Suprapubic skin (tissue), 4 donors: ENCODE data around the gene LAMA3. TPM values are rescaled to one million over a fixed set of nuclear protein-coding genes. Genes with fewer than 3 reads are reported as not detected.

Experiments used
- DNase-seq, 2 donors: peaks; one replicate each; pipeline ENCODE4 v3.0.0-alpha.2; 2019; ENCODE audit warnings: low spot score in 2 of 2
- H3K27ac ChIP-seq: fragments of 200-600 bp; sonication (generic); one replicate; pipeline ENCODE4 v1.5.1; 2019
- H3K27me3 ChIP-seq: fragments of 200-600 bp; sonication (generic); one replicate; pipeline ENCODE4 v1.5.1; 2019
- H3K36me3 ChIP-seq: fragments of 200-600 bp; sonication (generic); one replicate; pipeline ENCODE4 v1.5.1; 2019
- H3K4me1 ChIP-seq: fragments of 200-600 bp; sonication (generic); one replicate; pipeline ENCODE4 v1.5.1; 2019
- H3K4me3 ChIP-seq: fragments of 200-600 bp; sonication (generic); one replicate; pipeline ENCODE4 v1.5.1; 2019; ENCODE audit warnings: mild to moderate bottlenecking
- H3K9me3 ChIP-seq: fragments of 200-600 bp; sonication (generic); one replicate; pipeline ENCODE4 v1.5.1; 2019
- EP300 ChIP-seq: sonication (generic); formaldehyde crosslinking; IDR thresholded peaks from one replicate; pipeline ENCODE4 v1.6.1; 2017; ENCODE audit warnings: antibody characterized with exemption
- POLR2A ChIP-seq, 2 donors: fragments of 450-650 bp; IDR thresholded peaks; one replicate each; pipeline ENCODE4 v1.6.1; 2017; ENCODE audit warnings: antibody characterized with exemption in 2 of 2, mild to moderate bottlenecking in 2 of 2, moderate library complexity in 2 of 2
- POLR2AphosphoS5 ChIP-seq, 3 donors: sonication (generic); formaldehyde crosslinking; IDR thresholded peaks; one replicate each; pipeline ENCODE4 v1.6.1; 2017; ENCODE audit warnings: antibody characterized with exemption in 3 of 3
- WGBS: methylation state at CpG from one replicate; pipeline ENCODE4 v1.1.5; 2018; 5-methylcytosine and 5-hydroxymethylcytosine counted together
- total RNA-seq, 4 donors: library from RNA; depleted of rRNA; stranded (reverse); fragments of >200 nt; gene quantifications; one replicate each; pipeline ENCODE4 v1.1.0, GENCODE V29; 2016
- TF ChIP-seq, protein P1 (sequence below), 2 donors: fragments of 200-600 bp in 1 of 2; fragments of 450-650 bp in 1 of 2; sonication (generic) in 1 of 2; IDR thresholded peaks; one replicate each; pipeline ENCODE4 v1.5.1; 2016 to 2019; ENCODE audit warnings: antibody characterized with exemption in 2 of 2, mild to moderate bottlenecking in 1 of 2, moderate library complexity in 1 of 2

Gene LAMA3
- total RNA-seq, 4 donors from 2014 or later = 233 to 370 (median 253) TPM

- no peaks in the 10 kb centered on the region for H3K27me3 ChIP-seq
- no peak overlapping the region for H3K4me3 ChIP-seq
- WGBS = 94% methylated on average over 3 of the region's 3 CpGs
- H3K4me1 ChIP-seq = no peaks in the 10 kb centered on the region
- peaks cover 79% of the 10 kb centered on the region for H3K36me3 ChIP-seq
- no peak for TF ChIP-seq POLR2AphosphoS5 (IDR thresholded peaks at IDR 0.05)
- no peak for TF ChIP-seq POLR2A (IDR thresholded peaks at IDR 0.05)
- TF ChIP-seq EP300 = no peak
- no peaks in the 10 kb centered on the region for H3K9me3 ChIP-seq
- DNase-seq = no peak
- no peak overlapping the region for H3K27ac ChIP-seq
These were observed 219.6 kb downstream of the LAMA3 start for GRCh38 chr18:23908827-23909226.

- no peak overlapping the region for H3K4me3 ChIP-seq
- WGBS = 43% methylated on average over 2 of the region's 2 CpGs
- H3K4me1 ChIP-seq = no peaks in the 10 kb centered on the region
- H3K36me3 ChIP-seq = peaks cover 79% of the 10 kb centered on the region
- H3K27me3 ChIP-seq = no peaks in the 10 kb centered on the region
- no peak for DNase-seq
- no peaks in the 10 kb centered on the region for H3K9me3 ChIP-seq
- no peak overlapping the region for H3K27ac ChIP-seq
- TF ChIP-seq, protein P1, sequence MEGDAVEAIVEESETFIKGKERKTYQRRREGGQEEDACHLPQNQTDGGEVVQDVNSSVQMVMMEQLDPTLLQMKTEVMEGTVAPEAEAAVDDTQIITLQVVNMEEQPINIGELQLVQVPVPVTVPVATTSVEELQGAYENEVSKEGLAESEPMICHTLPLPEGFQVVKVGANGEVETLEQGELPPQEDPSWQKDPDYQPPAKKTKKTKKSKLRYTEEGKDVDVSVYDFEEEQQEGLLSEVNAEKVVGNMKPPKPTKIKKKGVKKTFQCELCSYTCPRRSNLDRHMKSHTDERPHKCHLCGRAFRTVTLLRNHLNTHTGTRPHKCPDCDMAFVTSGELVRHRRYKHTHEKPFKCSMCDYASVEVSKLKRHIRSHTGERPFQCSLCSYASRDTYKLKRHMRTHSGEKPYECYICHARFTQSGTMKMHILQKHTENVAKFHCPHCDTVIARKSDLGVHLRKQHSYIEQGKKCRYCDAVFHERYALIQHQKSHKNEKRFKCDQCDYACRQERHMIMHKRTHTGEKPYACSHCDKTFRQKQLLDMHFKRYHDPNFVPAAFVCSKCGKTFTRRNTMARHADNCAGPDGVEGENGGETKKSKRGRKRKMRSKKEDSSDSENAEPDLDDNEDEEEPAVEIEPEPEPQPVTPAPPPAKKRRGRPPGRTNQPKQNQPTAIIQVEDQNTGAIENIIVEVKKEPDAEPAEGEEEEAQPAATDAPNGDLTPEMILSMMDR (IDR thresholded peaks at IDR 0.05) = no peak
- no peak for TF ChIP-seq EP300
- TF ChIP-seq POLR2AphosphoS5 (IDR thresholded peaks at IDR 0.05) = no peak
- no peak for TF ChIP-seq POLR2A (IDR thresholded peaks at IDR 0.05)
These were observed 220.8 kb downstream of the LAMA3 start for GRCh38 chr18:23910032-23910431.

- DNase-seq = no peak
- Histone ChIP-seq H3K4me1 (no peaks in the 10 kb centered on the region), H3K36me3 (peaks cover 73% of the 10 kb centered on the region), H3K9me3 (no peaks in the 10 kb centered on the region), H3K4me3 (no peak overlapping the region), H3K27me3 (no peaks in the 10 kb centered on the region), H3K27ac (no peak overlapping the region)
- TF ChIP-seq POLR2AphosphoS5 (IDR thresholded peaks at IDR 0.05) = no peak
- TF ChIP-seq POLR2A (IDR thresholded peaks at IDR 0.05) = no peak
- TF ChIP-seq, protein P1 (IDR thresholded peaks at IDR 0.05) = no peak
- TF ChIP-seq EP300 = no peak
- 93% methylated on average over 3 of the region's 3 CpGs for WGBS
These were observed 223.1 kb downstream of the LAMA3 start for GRCh38 chr18:23912356-23912755.

DNA sequence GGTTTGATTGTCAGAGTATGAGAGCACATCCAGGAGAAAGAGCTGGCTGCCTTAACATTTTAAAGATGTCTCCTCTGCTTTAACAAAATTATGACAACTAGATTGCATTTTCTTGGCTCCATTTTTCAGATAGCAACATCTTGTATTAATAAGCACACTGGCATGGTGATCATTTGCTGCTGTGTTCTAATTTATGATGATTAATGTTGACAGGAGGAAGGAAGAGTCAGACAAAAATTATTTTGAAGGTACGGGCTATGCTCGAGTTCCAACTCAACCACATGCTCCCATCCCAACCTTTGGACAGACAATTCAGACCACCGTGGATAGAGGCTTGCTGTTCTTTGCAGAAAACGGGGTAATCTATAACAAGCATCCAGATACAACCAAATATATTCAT, 227.1 kb downstream of the LAMA3 start:
- Histone ChIP-seq H3K27me3 (no peaks in the 10 kb centered on the region), H3K27ac (no peak overlapping the region), H3K4me1 (peaks cover 4% of the 10 kb centered on the region), H3K4me3 (no peak overlapping the region), H3K9me3 (no peaks in the 10 kb centered on the region), H3K36me3 (peaks cover 57% of the 10 kb centered on the region)
- DNase-seq = no peak
- TF ChIP-seq POLR2A (IDR thresholded peaks at IDR 0.05) (no peak), POLR2AphosphoS5 (IDR thresholded peaks at IDR 0.05) (no peak), EP300 (no peak)
- TF ChIP-seq, protein P1 (IDR thresholded peaks at IDR 0.05) = no peak
- WGBS = 60% methylated on average over 4 of the region's 4 CpGs

DNA sequence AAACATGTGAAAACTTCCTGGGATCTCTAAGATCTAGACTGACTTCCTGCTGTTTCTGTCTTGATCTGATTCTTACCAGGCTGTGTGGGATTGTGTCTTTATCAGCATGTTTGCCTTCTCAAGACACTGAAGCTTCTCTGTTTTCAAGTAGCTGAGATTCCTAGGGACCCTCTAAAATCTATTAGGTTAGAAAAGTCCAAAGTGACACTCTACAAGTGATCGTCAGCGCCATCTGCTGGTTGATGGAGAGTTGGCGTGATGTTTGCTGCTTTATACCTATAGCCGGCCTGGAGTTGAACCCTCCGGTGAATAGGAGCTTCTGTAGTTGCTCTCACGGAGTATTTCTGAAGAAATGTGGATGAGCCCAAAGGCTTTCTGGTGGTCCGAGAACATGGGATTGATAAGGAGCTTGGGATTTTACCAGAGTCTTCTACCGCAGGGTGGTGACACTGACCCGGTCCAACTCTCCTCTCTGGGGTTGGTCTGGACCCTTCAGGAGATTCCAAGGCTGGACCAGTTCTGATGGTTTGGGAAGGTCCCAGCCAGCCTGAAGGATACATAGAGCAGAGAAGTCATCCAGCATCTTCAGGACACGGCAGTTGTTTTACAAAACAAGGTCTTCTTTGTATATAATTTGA, 229.3 kb downstream of the LAMA3 start:
- DNase-seq = peak; percentile 78 to 86
- Histone ChIP-seq H3K4me3 (no peak overlapping the region), H3K36me3 (peaks cover 61% of the 10 kb centered on the region), H3K27me3 (no peaks in the 10 kb centered on the region), H3K9me3 (no peaks in the 10 kb centered on the region), H3K4me1 (peaks cover 4% of the 10 kb centered on the region), H3K27ac (no peak overlapping the region)
- no peak for TF ChIP-seq POLR2AphosphoS5 (IDR thresholded peaks at IDR 0.05)
- TF ChIP-seq, protein P1 (IDR thresholded peaks at IDR 0.05) = peak; percentile 71 to 76
- TF ChIP-seq POLR2A (IDR thresholded peaks at IDR 0.05) = no peak
- no peak for TF ChIP-seq EP300
- 44% methylated on average over 10 of the region's 10 CpGs for WGBS
